ENCODE results near the gene FASTKD3. TPM values are rescaled to one million over a fixed set of nuclear protein-coding genes. Genes with fewer than 3 reads are reported as not detected.

Gene FASTKD3
- total and polyA plus RNA-seq, 12 donors, result 8.5 to 32.0 (median 19.9) TPM

DNA sequence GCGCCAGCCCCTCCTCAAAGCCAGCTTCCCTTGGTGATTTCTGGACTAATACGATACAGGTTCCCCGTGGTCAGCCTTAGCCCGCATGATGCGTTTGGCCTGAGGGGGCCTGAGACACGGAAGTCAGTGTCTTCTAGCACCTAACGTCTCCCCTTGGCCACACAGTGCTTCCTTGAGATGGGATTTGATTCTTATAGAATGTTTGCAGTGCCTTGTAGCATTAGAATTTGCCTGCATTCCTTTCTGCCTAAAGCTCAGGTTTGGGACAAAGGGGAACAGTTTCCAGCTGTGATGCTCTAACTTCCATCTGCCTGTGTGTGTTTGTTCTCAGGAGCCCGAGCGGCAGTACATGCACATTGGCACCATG, 52.3 kb downstream of the FASTKD3 start:
- H3K4me3 ChIP-seq, result no peak overlapping the region
- H3K4me1 ChIP-seq (replicated peaks in 1 of 2), result peaks cover 0 to 6% of the 10 kb centered on the region in 2 donors
- WGBS, 4 donors, result 41 to 55% (median 52%) methylated on average over 8 to 9 of the region's 9 CpGs
- no peaks in the 10 kb centered on the region for H3K27me3 ChIP-seq
- DNase-seq, result no peak
- no peaks in the 10 kb centered on the region for H3K36me3 ChIP-seq (replicated peaks in 1 of 2)
- H3K9me3 ChIP-seq (replicated peaks in 1 of 3), result no peaks in the 10 kb centered on the region
- intact Hi-C loops (cut with DNase I), result no loop called here
- no peak overlapping the region for H3K27ac ChIP-seq
- no peak for TF ChIP-seq POLR2A (IDR thresholded peaks at IDR 0.05)
- TF ChIP-seq, protein P1, sequence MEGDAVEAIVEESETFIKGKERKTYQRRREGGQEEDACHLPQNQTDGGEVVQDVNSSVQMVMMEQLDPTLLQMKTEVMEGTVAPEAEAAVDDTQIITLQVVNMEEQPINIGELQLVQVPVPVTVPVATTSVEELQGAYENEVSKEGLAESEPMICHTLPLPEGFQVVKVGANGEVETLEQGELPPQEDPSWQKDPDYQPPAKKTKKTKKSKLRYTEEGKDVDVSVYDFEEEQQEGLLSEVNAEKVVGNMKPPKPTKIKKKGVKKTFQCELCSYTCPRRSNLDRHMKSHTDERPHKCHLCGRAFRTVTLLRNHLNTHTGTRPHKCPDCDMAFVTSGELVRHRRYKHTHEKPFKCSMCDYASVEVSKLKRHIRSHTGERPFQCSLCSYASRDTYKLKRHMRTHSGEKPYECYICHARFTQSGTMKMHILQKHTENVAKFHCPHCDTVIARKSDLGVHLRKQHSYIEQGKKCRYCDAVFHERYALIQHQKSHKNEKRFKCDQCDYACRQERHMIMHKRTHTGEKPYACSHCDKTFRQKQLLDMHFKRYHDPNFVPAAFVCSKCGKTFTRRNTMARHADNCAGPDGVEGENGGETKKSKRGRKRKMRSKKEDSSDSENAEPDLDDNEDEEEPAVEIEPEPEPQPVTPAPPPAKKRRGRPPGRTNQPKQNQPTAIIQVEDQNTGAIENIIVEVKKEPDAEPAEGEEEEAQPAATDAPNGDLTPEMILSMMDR (IDR thresholded peaks at IDR 0.05), result peak in 1 of 6 experiments; percentile 6

DNA sequence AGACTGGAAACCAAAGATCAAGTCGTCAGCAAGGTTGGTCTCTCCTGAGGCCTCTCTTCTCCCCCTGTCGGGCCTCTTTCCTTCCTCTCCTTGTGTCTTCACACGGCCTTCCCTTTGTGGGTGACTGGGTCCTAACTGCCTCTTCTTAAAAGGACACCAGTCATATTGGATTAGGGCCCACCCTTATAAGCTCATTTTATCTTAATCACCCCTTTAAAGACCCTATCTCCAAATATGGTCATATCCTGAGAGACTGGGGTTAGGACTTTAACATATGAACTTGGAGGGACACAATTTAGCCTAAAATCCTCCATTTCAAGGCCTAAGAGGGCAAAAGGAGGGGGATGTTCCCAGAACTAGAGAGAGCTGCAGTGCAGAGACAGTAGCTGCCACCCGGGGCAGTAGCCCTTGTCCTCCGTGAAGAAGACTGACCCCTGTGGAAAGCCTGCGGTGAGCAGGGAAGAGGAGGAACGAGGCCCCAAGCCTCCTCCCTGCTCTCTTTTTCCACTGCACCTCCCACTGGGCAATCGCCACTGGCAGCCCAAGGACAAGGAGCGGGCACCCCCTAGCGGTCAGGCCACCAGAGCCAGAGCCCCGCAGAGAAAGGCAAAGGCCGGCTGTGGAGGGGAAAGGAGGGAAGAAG, 52.8 kb downstream of the FASTKD3 start:
- intact Hi-C loops (cut with DNase I), result no loop called here
- peaks cover 0 to 6% of the 10 kb centered on the region in 2 donors for H3K4me1 ChIP-seq (replicated peaks in 1 of 2)
- no peaks in the 10 kb centered on the region for H3K9me3 ChIP-seq (replicated peaks in 1 of 3)
- no peak overlapping the region for H3K27ac ChIP-seq
- H3K27me3 ChIP-seq, result no peaks in the 10 kb centered on the region
- peak; percentile 72 to 91 (median 78) for DNase-seq
- H3K36me3 ChIP-seq (replicated peaks in 1 of 2), result no peaks in the 10 kb centered on the region
- TF ChIP-seq, protein P1 (IDR thresholded peaks at IDR 0.05), result peak; percentile 55 to 82 (median 67)
- TF ChIP-seq POLR2A (IDR thresholded peaks at IDR 0.05), result no peak
- H3K4me3 ChIP-seq, result no peak overlapping the region
- whole genome bisulfite sequencing, 4 donors, result 17 to 29% (median 21%) methylated on average over 10 to 12 of the region's 12 CpGs

DNA sequence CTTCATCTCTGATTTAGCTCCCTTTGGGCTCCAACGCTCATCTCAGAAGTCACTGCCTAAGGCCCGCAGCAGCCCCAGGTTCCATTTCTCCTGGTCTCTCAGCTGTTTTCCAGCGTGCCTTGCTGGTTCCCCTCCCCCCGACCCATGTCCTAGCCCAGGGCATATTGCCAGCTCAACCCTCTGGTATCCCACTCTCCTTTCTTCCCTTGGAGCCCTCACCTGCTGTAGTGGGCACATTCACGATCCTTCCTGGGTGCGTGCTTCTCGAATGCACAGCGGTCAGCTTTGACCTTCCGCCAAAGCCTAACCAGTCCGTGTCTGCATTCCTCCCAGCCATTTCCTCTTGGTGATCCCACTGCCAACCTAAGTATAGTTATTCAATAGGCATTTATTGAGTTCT, 54.0 kb downstream of the FASTKD3 start:
- Histone ChIP-seq H3K4me3 (no peak overlapping the region), H3K27ac (no peak overlapping the region), H3K36me3 (replicated peaks in 1 of 2) (no peaks in the 10 kb centered on the region), H3K9me3 (replicated peaks in 1 of 3) (no peaks in the 10 kb centered on the region), H3K4me1 (replicated peaks in 1 of 2) (peaks cover 0 to 6% of the 10 kb centered on the region in 2 donors), H3K27me3 (no peaks in the 10 kb centered on the region)
- WGBS, 4 donors, result 91 to 96% (median 95%) methylated on average over 10 of the region's 10 CpGs
- TF ChIP-seq, protein P1 (IDR thresholded peaks at IDR 0.05), result no peak
- no peak for TF ChIP-seq POLR2A (IDR thresholded peaks at IDR 0.05)
- intact Hi-C loops (cut with DNase I), result no loop called here
- DNase-seq, result no peak

DNA sequence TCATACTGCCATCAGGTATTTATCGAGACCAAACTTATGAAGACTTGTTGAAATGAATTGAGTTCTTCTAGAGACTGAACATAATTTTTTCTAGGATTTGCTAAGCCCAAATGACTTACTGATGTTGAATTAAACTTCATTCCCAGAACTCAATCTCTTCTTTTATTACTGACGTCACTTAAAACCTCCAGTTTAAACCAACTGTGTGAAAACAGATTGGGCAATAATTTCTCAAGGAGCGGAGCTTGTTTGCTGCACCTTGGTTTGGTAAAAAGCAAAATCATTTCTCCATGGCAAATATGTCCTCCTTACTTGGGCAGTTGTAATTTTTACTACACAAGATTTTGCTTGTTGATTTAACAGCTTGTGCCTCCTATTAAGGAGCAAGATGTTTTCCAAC, 55.3 kb downstream of the FASTKD3 start:
- Histone ChIP-seq H3K27me3 (no peaks in the 10 kb centered on the region), H3K27ac (peak overlapping the region in 1 of 5 donors; percentile 57), H3K36me3 (replicated peaks in 1 of 2) (no peaks in the 10 kb centered on the region), H3K9me3 (replicated peaks in 1 of 3) (no peaks in the 10 kb centered on the region), H3K4me3 (no peak overlapping the region), H3K4me1 (replicated peaks in 1 of 2) (peaks cover 0 to 6% of the 10 kb centered on the region in 2 donors)
- intact Hi-C loops (cut with DNase I), result no loop called here
- DNase-seq, result no peak
- TF ChIP-seq, protein P1 (IDR thresholded peaks at IDR 0.05), result no peak
- no peak for TF ChIP-seq POLR2A (IDR thresholded peaks at IDR 0.05)
- WGBS, 4 donors, result 71 to 75% (median 72%) methylated on average over 3 of the region's 3 CpGs

All from adrenal gland (tissue), 12 donors.